LoVo (cell line): Measurements from ENCODE around the gene NCAPH2.
"Not testable (repeated sequence)": the region's sequence is repeated elsewhere in the genome, so short reads cannot be mapped to it uniquely, and the experiment has no call there.

Source experiments
- DNase-seq: peaks from one replicate; pipeline ENCODE4 v3.0.0-alpha.2; 2016; ENCODE audit warnings: low spot score

Gene NCAPH2

DNA sequence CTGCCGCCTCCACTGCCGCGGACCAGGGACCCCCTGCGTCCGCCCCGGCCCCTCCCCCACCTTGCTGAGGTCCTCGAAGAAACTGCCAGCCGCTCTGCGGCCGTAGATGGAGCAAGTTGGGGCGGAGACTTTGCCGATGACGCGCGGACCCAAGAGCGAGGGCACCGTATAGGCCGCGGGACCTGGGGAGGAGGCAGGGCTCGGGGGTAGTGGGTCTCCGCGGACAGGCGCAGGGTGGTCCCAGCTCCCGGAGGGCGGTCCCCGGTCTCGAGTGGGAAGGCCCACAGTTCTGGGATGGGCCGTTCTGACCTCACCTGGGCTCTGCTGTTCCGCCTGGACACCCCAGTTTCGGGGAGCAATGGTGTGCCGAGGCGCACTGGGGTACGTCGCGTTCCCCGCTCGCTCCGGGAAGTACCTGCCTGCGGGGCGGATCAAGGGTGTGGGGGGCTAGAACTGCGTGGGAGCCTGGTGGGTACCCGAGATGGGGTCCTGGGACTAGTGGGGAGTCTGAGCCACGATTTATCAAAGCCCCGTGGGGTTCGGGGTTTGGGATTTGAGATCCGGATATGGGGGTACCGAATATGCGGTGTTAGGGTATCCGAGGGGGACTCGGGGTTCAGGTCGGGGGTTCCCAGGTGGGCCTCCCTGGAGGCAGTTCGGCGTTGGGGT, 23.0 kb downstream of the NCAPH2 start:
- DNase-seq, result peak; percentile 84

DNA sequence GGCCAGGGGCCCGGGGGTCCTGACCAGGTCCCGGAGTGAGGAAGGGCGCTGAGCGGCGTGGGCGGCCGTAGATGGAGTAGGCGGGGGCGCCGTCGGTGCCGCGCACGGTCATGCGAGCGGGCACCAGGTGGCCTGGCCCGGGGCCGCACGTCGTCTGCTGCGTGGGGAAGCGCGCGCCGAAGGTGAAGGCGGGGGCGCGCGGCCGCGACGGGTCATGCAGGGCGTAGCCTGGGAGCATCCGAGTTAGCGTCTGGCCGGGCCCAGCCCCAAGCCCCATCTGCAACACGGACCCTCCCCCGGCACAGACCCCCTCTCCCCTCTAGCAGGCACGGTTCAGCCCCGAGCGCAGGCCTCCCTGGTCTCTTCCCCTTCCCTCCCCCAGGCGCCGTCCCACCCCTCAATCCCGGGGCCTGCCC, 23.5 kb downstream of the NCAPH2 start:
- peak; percentile 68 for DNase-seq

DNA sequence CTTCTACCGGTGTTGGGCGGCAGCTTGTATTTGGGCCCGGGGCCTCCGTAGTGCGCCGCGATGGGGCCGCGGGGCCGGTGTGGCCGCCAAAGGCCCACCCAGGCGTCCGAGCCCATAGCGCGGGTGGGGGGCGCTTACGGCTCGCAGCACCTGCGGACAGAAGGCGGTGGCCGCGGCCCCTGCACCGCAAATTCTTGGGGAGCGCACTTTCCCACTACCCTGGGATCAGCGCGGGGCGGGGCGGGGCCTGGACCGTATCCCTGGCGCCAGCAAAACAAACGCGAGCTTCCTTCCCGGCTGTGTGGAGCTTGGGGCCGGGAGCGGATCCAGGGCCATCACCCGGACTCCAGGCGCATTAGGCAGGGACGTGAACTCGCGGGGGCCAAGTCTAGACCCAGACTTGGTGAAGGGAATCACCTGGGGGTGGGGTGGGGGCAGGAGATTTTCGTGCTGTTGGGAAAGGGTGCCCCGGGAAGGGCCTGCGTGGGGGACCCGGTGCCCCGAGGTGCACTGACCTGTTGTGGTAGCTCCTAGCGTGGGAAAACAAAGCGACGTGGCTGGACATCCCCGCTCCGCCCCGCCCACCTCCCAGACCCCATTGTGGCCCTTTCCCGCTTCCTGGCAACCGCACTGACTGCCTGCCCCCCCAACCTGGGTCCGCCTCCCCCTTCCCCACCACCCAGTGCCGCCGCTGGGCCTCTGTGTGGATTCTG, 24.1 kb downstream of the NCAPH2 start:
- DNase-seq, result peak; percentile 28

DNA sequence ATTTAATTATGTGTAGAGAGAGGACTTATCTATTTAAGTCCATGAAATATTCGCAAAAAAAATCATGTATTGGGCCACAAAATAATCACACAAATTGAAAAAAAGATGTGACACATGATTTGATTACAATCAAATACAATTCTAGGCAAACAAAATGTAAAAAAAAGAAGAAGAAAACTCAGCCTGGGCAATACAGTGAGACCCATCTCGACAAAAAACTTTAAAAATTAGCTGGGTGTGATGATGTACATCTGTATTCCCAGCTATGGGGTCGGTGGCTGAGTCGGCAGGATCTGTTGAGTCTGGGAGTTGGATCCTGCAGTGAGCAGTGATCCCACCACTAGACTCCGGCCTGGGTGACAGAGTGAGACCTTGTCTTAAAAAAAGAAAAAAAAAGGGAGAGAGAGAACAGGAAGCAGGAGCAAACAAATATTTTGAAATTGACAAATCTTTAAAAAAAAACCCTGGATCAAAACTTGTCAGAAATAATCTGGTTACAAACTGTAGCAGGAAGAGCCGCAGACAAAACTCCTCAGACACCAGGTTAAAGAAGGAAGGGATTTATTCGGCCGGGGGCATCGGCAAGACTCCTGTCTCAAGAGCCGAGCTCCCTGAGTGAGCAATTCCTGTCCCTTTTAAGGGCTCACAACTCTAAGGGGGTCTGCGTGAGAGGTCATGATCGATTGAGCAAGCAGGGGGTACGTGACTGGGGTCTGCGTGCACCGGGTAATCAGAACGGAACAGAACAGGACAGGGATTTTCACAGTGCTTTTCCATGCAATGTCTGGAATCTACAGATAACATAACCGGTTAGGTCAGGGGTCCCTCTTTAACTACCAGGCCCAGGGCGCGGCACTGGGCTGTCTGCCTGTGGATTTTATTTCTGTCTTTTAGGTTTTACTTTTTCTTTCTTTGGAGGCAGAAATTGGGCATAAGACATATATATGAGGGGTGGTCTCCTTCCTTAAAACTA, 25.1 kb downstream of the NCAPH2 start:
- DNase-seq, result no peak

DNA sequence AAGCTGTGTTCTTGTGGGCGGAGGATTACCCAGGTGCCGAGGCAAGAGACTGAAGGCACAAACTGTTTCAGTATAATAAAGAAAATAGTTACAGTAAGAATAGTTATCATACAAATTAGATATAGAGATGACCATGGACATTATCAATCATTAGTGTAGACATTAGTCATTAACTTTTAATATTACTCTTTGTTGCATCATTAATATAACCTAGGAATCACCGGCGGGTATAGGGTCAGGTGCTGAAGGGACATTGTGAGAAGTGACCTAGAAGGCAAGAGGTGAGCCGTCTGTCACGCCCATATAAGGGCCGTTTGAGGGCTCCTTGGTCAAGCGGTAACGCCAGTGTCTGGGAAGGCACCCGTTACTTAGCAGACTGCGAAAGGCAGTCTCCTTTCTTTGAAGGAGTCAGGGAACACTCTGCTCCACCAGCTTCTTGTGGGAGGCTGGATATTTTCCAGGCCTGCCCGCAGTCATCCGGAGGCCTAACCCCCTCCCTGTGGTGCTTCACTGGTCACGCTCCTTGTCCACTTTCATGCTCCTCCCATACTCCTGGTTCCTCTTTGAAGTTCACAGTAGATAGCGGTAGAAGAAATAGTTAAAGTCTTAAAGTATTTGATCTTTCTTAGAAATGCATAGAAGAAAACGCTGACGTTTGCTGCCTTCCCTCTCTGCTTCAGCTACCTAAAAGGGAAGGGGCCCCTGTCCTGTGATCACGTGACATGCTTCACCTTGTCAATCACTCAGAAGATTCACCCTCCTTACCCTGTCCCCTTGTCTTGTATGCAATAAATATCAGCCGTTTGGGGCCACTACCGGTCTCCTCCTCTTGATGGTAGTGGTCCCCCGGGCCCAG, 26.1 kb downstream of the NCAPH2 start:
- not testable (repeated sequence) for DNase-seq

DNA sequence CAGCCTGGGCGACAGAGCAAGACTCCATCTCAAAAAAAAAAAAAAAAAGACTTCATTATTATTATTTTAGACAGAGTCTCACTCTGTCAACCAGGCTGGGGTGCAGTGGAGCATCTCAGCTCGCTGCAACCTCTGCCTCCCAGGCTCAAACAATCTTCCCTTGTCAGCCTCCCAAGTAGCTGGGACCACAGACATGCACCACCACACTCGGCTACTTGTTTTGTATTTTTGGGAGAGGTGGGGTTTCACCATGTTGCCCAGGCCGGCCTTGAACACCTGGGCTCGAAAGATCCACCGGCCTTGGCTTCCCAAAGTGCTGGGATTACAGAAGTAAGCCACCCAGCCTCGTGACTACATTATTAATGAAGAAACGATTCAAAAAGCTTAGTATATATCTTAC, 27.1 kb downstream of the NCAPH2 start:
- DNase-seq, result no peak

DNA sequence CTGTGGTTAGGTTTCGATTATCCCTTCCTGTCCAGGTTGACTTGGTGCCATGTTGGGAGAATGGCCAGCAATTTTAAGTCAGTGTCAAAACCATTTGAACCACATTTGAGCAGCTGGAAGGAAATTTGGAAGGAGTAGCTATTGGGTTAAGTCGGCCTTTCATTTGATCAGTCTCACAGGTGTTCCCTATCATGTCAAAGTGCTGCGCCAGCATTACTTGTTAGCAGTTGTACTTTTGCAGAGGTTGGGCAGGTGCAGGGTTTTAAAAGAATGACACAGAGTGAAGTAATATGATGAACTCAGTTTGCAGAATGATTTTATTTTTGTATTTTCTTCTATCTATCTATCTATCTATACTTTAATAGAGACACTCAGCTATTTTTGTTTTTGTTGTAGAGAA, 28.2 kb downstream of the NCAPH2 start:
- no peak for DNase-seq

DNA sequence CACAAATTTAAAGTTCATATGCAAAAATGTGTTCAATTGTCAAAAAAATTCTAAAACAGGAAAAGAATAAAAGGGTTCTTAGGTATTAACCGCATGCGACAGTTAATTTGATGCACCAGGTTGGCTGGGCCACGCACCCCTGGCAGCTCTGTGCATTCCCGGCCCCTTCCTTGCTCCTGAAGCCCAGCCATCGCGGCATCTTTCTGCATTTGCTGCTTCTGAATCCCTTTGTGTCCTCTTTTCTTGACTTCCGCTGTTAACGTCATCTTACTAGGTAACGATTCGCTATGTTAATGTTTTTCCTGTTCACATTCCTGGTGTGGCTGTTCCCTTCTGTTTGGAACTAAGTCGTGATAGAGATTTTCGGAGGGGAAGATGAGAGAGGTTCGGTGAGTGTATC, 29.7 kb downstream of the NCAPH2 start:
- DNase-seq, result no peak

DNA sequence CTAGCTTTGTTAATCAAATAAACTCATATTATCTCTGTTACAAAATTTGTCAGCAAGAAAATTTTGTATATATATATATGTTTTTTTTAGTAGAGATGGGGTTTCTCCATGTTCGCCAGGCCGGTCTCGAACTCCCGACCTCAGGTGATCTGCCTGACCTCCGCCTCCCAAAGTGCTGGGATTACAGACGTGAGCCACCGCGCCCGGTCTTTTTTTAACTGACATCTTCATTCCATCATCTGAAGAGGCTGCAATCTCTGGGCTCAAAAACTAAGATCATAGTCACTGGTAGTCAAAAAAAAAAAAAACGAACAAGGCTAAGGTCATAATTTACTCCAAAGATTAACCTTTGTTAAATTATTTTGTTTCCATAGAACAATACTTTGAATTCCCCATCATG, 32.4 kb downstream of the NCAPH2 start:
- DNase-seq, result no peak

DNA sequence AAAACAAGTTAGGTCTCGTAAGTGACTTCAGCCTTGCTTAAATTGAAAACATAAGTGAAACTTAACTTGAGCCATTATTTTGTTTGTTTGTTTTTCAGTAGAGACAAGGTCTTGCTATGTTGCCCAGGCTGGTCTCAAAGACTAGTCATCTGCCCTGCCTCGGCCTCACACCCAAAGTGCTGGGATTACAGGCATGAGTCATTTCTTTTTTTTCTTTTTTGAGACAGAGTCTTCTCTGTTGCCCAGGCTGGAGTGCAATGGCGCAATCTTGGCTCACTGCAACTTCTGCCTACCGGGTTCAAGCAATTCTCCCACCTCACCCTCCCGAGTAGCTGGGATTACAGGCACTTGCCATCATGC, 33.6 kb downstream of the NCAPH2 start:
- DNase-seq, result peak; percentile 74

DNA sequence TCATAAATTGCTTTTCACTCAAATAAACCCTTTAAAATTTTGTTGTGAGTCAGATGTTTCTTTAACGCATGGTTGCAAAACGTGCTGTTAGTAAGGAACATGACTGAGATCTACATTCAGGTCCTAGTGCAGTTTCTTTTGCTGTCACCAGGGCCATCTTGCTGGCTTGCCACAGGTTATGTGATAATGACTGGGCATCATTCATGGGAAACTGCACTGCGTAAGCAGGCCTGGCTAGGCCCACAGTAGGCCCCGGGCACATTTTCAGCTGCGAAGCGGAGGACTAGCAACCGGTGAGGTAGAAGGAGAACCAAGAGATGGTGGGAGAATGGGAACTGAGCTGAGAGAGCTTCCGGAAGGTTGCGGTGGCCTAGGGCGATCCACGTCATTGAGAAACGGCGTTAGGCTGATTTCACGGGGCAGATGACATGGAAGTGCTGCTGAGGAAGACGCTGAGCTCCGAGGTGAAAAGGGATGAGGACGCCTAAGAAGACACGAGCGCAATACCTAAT, 34.4 kb downstream of the NCAPH2 start:
- no peak for DNase-seq

DNA sequence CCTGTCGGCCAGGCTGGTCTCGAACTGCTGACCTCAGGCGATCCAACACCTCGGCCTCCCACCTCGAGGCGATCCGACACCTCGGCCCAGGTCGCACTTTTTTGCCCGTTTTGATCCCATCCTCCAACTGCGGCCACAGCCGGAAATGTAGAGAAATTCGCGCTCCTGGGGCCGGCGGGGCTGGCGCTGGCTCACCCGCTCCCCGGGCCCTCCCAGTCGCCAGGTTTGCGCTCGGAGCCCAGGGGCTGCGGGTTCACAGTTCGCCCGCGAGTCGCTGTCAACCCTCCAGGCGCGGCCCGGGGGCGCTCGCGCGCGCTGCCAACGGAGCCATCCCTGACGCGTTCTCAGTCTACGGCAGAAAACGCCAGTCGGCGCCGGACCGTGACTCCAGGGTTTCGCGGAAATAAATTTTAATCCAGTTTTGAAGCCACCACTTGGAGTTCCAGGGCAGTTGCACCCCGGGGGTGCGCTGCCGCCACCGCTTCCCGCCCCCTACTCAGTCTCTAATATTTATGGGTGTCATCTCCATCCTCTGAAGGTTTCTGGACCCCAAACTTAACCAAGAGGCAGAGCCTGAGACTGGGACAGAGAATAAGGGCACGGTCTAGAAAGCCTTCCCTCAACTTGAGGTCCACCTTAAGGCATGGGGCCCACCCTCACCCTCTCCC, 36.2 kb downstream of the NCAPH2 start:
- peak; percentile 84 for DNase-seq

DNA sequence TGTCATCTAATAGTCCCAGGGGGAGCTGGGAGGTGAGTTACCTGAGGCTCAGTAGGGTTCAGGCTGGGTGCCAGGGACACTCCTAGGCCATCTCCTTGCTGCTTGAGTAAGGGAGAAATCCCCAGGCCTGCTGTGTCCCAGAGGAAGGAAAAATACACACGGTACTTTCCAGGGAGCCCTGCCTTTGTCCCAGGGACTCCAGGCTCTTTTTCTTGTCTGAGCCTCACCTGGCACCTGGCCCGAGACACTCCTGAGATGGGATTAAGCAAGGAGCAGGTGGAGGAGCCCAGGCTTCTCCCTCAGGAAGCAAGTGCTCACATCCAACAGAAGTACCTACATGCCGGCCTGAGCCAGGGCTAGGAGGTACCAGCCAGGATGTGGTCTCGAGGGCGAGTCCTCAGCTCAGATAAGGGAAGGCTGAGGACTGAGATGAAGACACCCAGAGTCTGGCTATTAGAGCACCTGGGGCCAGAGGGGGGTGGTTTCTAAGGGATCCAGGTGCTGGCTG, 36.8 kb downstream of the NCAPH2 start:
- peak; percentile 38 for DNase-seq

DNA sequence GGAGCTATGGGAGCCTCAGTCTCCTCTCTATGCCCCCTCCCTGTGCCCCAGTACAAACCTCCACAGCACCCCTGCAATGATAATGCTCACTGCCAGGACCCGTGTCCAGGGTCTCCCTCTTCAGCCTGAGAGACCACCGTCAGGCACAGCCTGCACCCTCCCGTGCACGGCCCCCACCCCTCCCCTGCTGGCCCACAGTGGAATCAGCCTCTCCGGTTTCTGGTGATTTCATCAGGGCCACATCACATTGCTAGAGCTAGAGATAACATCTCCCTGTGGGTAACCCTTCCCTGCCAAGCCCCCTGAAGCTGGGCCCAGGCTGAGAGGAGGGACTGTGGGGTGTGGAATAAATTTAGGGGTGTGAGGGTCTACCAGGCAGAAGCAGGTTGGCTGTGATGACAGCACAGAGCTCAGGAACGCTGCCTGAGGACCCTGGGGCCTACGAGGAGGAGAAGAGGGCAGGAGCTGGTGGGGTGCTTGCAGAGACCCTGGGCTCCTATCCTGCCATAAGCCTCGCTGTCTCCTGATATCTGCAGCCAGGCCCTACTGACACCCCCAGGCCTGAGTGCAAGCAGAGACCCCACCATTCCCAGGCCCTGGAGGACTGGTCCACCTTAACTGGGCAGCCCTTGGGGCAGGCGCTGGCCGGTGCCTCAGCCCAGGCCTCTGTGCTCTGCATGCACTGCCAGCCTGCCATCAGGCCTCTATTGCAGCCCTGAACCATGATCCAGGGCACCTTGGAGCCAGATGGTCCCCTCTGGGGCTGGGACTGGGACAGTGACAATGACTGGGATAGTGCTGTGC, 37.7 kb downstream of the NCAPH2 start, which contains the start of gene KLHDC7B:
TSS of gene KLHDC7B (plus strand) at position 378 of the 804 bp plus-strand sequence. CDS start at position 723, 345 bp downstream.
- no peak for DNase-seq

DNA sequence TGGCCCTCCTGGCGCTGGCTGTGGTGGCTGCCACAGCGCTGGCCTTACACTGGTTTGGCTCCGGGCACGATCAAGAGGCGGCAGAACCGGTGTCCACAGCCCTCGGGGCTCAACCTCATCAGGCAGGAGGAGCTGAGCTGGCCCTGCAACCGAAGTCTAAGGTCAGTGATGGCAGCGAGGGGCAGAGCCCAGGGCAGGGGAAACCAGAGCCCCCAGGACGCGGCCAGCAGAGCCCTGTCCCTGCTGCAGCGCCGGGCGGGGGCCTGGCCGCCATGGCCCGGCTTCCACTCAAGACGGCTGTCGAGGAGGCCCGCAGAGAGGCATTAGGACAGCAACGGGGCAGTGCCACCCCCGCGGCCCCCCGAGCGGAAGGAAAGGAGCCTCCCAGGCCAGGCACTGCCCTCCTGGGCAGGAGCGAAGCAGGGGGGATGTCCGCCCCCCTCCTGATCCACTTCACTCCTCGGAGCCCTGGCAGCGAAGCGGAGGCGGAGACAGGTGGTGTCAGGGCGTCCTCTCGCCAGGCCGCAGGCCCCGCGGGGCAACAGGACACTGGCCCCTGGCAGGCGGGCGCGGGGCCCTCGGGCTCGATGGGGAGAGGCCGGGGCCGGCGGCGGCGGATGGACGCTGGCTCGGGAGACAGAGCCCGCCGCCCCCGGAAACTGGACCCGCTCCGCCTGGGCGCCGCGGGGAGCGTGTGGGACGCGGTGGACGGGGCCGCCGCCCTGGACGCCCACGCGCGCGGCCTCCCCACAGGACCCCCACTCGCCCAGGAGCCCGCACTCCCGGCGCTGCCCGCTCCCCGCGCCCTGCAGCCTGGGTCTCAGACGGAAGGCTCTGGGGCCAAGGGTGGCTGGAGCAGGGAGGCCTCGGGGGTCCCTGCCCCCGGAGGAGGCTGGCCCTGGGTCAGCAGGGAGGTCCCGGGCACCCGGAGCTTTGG, 38.6 kb downstream of the NCAPH2 start:
- no peak for DNase-seq

DNA sequence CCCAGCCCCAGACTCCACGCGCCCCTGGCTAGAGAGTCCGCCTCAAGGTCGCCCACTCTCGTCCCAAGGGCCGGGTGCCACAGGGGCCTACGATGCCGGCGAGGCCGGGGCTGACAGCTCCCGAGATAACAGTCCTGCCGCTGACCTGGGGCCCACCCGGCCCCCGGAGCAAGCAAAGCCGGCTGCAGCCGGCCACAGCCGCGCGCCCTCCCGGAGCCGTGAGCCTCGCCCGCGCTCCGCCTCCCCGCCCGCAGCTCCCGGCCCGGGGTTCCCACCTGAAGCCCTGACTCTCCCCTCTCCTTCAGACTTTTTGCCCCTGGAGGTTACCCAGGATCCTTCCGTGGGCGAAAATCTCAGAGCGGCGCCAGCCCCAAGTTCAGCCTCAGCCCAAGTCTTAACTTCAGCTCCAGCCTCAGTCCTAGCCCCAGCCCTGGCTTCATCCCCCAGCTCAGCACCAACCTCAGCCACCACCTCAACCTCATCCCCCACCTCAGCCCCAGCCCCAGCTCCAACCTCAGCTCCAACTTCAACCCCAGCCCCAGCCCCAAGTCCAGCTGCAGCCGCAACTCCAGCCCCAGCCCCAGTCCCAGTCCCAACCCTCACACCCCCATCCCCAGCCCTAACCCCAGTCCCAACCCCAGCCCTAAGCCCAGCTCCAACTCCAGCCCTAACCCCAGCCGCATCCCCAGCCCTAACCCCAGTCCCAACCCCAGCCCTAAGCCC, 39.4 kb downstream of the NCAPH2 start:
- no peak for DNase-seq

DNA sequence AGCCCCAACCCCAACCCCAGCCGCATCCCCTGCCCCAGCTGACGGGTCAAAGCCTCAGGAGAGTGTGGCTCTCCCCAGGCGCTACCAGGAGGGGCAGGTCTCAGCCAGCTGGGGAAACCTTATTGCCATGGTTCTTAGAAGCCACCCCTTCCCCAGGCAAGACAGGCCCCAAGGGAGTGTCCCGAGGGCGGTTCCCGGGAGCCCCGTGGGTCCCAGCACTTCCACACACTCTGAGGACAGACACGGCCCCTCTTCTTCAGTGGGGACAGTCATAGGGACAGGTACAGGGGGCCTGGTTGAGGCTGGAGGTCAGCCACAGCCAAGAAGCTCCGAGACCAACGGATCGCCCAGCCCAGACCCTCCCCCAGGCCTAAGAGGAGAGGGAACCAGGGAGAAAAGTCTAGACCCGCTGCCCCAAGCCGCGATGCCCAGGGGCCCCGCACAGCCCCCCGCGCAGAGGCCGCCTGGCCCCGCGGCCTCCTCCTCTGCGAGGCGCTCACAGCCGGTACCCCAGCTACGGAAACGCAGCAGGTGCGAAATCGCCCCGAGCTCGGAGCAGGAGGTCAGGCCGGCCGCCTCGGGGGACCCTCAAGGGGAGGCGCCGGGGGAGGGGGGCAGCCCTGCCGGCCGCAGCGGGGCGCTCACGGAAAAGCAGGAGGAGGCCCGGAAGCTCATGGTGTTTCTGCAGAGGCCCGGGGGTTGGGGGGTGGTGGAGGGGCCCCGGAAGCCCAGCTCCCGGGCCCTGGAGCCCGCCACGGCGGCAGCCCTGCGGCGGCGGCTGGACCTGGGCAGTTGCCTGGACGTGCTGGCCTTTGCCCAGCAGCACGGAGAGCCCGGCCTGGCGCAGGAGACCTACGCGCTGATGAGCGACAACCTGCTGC, 40.3 kb downstream of the NCAPH2 start:
- DNase-seq, result no peak
